Measurements from ENCODE around the gene BTBD9.

GRCh38 chr6:38679668-38680067, 39.9 kb upstream of the BTBD9 start:
- TF ChIP-seq, protein P1, sequence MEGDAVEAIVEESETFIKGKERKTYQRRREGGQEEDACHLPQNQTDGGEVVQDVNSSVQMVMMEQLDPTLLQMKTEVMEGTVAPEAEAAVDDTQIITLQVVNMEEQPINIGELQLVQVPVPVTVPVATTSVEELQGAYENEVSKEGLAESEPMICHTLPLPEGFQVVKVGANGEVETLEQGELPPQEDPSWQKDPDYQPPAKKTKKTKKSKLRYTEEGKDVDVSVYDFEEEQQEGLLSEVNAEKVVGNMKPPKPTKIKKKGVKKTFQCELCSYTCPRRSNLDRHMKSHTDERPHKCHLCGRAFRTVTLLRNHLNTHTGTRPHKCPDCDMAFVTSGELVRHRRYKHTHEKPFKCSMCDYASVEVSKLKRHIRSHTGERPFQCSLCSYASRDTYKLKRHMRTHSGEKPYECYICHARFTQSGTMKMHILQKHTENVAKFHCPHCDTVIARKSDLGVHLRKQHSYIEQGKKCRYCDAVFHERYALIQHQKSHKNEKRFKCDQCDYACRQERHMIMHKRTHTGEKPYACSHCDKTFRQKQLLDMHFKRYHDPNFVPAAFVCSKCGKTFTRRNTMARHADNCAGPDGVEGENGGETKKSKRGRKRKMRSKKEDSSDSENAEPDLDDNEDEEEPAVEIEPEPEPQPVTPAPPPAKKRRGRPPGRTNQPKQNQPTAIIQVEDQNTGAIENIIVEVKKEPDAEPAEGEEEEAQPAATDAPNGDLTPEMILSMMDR (IDR thresholded peaks at IDR 0.05), result no peak
- TF ChIP-seq POLR2A (IDR thresholded peaks at IDR 0.05), result no peak
